HG02884 (cell line): ENCODE data around the gene LMO7.
A peak's percentile ranks its signal among the peaks of the same experiment; 100 is the strongest.
"Not testable (repeated sequence)": the region's sequence is repeated elsewhere in the genome, so short reads cannot be mapped to it uniquely, and the experiment has no call there.

Source experiments
- ATAC-seq: cut with Tn5 transposase; IDR thresholded peaks from one replicate; pipeline ENCODE4 v1.9.1; 2021; ENCODE audit warnings: mild to moderate bottlenecking, moderate library complexity; ENCODE audit not compliant: unreplicated experiment

LMO7 gene

GRCh38 chr13:75694722-75695121, 58.6 kb downstream of the LMO7 start:
- ATAC-seq, result no peak

- not testable (repeated sequence) for ATAC-seq
Measured at GRCh38 chr13:75695908-75696307, 59.8 kb downstream of the LMO7 start.

GRCh38 chr13:75699062-75699461, 62.9 kb downstream of the LMO7 start:
- no peak for ATAC-seq

- not testable (repeated sequence) for ATAC-seq
Measured at GRCh38 chr13:75699717-75700116, 63.6 kb downstream of the LMO7 start.

GRCh38 chr13:75700552-75700951, 64.4 kb downstream of the LMO7 start:
- ATAC-seq, result no peak

GRCh38 chr13:75702476-75702875, 66.3 kb downstream of the LMO7 start:
- ATAC-seq, result no peak

- no peak for ATAC-seq
Measured at GRCh38 chr13:75703769-75704168, 67.6 kb downstream of the LMO7 start.

- ATAC-seq, result no peak
Measured at GRCh38 chr13:75704194-75704926, 68.2 kb downstream of the LMO7 start.

GRCh38 chr13:75704927-75705288, 68.8 kb downstream of the LMO7 start:
- no peak for ATAC-seq

GRCh38 chr13:75705395-75705794, 69.3 kb downstream of the LMO7 start:
- no peak for ATAC-seq

- no peak for ATAC-seq
Measured at GRCh38 chr13:75705908-75706307, 69.8 kb downstream of the LMO7 start.

GRCh38 chr13:75713852-75714251, 77.7 kb downstream of the LMO7 start:
- no peak for ATAC-seq

- peak; percentile 93 for ATAC-seq
Measured at GRCh38 chr13:75715601-75716523, 79.7 kb downstream of the LMO7 start.

GRCh38 chr13:75717525-75717924, 81.4 kb downstream of the LMO7 start:
- ATAC-seq, result no peak

- ATAC-seq, result no peak
Measured at GRCh38 chr13:75721307-75721706, 85.2 kb downstream of the LMO7 start.

- no peak for ATAC-seq
Measured at GRCh38 chr13:75723901-75724300, 87.8 kb downstream of the LMO7 start.

- ATAC-seq, result no peak
Measured at GRCh38 chr13:75724752-75725517, 88.8 kb downstream of the LMO7 start.

- no peak for ATAC-seq
Measured at GRCh38 chr13:75725736-75726135, 89.6 kb downstream of the LMO7 start.

- no peak for ATAC-seq
Measured at GRCh38 chr13:75726306-75726705, 90.2 kb downstream of the LMO7 start.

- not testable (repeated sequence) for ATAC-seq
Measured at GRCh38 chr13:75733113-75733512, 97.0 kb downstream of the LMO7 start.

GRCh38 chr13:75736173-75736572, 100.0 kb downstream of the LMO7 start:
- ATAC-seq, result no peak
